ENCODE data around the gene RCC1.
"Not testable (repeated sequence)": the region's sequence is repeated elsewhere in the genome, so short reads cannot be mapped to it uniquely, and the experiment has no call there.

The RCC1 gene

DNA sequence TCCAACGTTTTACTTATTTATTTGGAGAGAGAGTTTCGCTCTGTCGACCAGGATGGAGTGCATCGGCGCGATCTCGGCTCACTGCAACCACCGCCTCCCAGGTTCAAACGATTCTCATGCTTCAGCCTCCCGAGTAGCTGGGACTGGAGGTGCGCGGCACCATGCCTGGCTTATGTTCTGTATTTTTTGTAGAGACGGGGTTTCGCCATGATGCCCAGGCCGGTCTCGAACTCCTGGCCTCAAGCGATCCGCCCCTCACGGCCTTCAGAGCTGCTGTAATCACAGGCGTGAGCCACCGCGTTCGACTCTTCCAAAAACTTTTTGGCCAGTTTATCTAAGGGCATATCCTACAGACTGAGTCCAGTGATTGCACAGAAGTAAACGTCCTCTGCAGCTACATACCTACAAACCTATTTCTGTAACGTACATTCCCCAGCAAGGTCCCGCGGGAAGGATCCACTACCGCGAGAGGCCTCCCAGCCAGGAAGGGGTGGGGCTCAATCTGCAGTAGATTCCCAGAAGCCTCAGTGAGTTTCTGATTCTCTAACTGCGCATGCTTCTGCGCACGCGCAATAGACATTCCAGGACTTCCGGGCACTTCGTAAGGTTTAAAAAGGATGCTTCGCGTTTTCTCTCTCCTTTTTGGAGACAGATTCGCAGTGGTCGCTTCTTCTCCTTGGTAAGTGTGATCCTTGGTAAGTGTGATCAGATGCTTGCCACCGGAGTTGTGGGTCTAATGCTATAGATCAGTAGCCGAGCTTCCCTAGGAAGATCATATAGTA lies at the start of gene RCC1:
TSS of gene RCC1 (plus strand) at position 638 of the 782 bp plus-strand sequence. CDS start 23,824 bp downstream, outside the sequence.
- peak; percentile 100 for DNase-seq (ENCODE audit: low spot score)

- DNase-seq (ENCODE audit: low spot score), result peak; percentile 85
Observed at GRCh38 chr1:28456078-28456477, 49.8 kb upstream of the RCC1 start.

DNA sequence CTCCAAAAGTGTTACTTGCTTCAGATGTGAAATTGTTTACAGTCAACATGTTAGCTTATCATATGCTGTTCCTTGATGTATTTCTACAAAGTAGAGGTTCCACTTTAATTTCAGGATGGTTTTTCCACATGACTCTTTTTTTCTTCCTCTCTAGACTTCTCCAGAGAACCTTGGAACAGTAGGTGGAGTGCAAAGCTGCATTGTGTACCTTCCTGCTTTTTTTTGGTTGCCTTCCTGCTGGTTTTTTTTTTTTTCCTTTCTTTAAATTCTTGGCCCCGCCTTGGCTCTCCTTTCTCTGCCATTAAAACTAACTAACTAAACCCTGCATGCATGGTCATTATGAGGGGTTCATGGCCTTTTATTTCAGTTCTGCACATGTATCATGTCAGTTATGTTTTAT lies 48.2 kb upstream of the RCC1 start:
- DNase-seq (ENCODE audit: low spot score), result no peak

- DNase-seq (ENCODE audit: low spot score), result no peak
Observed at GRCh38 chr1:28458237-28459228, 47.3 kb upstream of the RCC1 start.

DNA sequence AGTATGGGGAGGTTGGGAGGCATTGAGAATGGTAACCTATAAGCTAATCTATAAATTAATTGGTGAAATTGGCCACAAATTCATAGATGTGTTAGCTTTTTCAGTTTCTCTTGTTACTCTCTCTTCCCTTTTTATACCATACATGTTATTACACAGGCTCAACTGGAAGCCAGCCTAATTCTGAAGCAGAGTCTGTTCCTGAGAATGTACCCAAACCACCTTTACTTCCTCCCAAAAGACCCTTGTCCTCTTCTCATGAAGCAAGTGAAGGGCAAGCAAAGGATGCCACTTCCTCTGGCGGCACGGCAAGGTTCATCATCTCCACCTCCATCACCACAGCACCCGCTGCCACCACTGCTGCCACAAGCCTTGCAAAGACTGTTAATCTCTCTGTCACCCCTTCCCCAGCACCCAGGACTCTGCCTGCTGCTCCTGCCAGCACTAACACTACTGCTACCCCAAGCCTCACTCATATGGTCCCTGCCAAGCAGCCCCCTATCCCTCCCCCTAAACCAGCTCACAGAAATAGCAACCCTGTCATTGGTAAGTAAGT lies 39.5 kb upstream of the RCC1 start:
- DNase-seq (ENCODE audit: low spot score), result no peak

DNA sequence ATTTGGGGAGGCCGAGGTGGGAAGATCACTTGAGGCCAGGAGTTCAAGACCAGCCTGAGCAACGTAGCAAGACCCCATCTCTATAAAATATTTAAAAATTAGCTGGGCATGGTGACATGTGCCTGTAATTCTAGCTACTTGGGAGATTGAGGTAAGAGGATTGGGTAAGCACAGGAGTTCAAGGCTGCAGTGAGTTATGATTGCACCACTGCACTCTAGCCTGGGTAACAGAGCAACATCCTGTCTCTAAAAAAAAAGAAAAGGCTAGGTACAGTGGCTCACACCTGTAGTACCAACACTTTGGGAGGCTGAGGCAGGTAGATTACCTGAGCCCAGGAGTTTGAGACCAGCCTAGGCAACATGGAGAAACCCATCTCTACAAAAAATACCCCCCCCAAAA lies 35.7 kb upstream of the RCC1 start:
- no peak for DNase-seq (ENCODE audit: low spot score)

GRCh38 chr1:28479497-28479896 lies 26.3 kb upstream of the RCC1 start:
- not testable (repeated sequence) for DNase-seq (ENCODE audit: low spot score)

GRCh38 chr1:28480308-28480707 lies 25.5 kb upstream of the RCC1 start:
- no peak for DNase-seq (ENCODE audit: low spot score)

GRCh38 chr1:28482138-28482537 lies 23.7 kb upstream of the RCC1 start:
- DNase-seq (ENCODE audit: low spot score), result no peak

- DNase-seq (ENCODE audit: low spot score), result no peak
Observed at GRCh38 chr1:28482702-28483101, 23.1 kb upstream of the RCC1 start.

DNA sequence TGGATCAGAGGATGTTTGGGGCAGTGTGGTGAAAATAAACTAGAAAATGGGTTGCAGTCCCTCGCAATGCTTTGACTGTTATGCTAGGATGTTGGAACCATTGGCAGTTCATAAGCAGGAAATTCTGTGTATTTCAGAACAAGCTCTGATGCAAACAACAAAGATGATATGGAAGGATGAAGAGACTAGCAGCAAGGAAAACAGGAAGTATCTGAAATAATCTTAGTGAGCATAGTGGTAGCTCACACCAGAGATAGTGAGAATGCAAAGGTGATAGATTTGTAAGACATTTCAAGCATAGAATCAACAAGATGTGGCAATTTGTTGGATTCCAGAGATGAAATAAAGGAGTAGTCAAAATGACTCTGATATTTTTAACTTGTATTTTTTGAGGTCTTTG lies 11.1 kb upstream of the RCC1 start:
- DNase-seq (ENCODE audit: low spot score), result no peak

DNA sequence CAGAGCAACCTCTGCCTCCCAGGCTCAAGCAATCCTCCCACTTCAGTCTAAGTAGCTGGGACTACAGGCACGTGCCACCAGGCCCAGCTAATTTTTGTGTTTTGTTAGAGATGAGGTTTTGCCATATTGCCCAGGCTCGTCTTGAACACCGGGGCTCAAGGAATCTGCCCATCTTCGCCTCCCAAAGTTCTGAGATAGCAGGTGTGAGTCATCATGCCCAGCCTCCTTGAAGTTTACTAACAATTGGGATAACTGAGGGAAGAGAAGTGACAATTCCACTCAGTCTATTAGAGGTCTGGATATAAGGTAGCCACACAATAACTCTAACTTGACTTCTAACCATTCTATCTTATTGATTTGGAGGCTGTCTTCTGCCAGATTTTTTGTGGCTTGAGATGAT lies 6.3 kb upstream of the RCC1 start:
- no peak for DNase-seq (ENCODE audit: low spot score)

DNA sequence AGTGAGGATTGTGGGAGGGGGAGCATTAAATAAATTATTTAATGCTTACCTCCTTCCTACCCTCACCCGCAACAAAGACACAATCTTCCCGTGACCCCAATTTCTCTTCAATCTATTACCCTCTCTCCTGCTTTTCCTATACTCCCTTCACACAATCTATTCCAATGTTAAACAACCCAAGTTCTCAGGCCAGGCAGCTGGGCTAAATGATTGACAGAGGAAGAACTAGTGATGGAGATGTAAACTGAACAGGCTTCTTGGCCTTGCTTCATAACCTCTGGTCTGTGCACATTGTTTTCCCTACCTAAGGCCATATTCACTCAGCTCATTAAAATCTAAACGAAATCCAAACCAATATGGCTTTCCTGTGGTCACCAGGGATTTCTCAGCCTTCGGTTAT lies 3.9 kb upstream of the RCC1 start:
- no peak for DNase-seq (ENCODE audit: low spot score)

GRCh38 chr1:28503117-28503516 lies 2.7 kb upstream of the RCC1 start:
- DNase-seq (ENCODE audit: low spot score), result no peak

GRCh38 chr1:28506907-28507246 lies 1.0 kb downstream of the RCC1 start:
- DNase-seq (ENCODE audit: low spot score), result peak; percentile 14

DNA sequence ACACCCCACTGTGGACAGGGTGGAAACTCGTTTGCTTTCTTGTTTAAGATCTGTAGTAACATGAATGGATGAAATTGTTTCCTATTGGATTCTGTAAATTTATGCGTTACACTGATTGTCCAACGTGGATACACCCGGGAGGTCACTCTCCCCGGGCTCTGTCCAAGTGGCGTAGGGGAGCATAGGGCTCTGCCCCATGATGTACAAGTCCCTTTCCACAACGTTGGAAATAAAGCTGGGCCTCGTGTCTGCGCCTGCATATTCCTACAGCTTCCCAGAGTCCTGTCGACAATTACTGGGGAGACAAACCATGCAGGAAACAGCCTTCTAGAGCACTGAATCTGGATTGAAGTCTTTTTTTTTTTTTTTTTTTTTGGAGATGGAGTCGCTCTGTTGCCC lies 1.4 kb downstream of the RCC1 start:
- DNase-seq (ENCODE audit: low spot score), result peak; percentile 20

- DNase-seq (ENCODE audit: low spot score), result no peak
Observed at GRCh38 chr1:28507646-28508434, 2.0 kb downstream of the RCC1 start.

DNA sequence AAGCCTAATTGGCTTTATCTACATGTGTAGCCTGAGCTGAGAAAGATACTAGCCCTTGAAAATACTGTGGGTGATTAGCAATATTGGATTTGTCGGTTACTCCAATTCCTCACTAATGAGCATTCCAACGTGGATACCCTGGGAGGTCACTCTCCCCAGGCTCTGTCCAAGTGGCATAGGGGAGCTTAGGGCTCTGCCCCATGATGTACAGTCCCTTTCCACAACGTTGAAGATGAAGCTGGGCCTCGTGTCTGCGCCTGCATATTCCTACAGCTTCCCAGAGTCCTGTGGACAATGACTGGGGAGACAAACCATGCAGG lies 2.6 kb downstream of the RCC1 start:
- no peak for DNase-seq (ENCODE audit: low spot score)

DNA sequence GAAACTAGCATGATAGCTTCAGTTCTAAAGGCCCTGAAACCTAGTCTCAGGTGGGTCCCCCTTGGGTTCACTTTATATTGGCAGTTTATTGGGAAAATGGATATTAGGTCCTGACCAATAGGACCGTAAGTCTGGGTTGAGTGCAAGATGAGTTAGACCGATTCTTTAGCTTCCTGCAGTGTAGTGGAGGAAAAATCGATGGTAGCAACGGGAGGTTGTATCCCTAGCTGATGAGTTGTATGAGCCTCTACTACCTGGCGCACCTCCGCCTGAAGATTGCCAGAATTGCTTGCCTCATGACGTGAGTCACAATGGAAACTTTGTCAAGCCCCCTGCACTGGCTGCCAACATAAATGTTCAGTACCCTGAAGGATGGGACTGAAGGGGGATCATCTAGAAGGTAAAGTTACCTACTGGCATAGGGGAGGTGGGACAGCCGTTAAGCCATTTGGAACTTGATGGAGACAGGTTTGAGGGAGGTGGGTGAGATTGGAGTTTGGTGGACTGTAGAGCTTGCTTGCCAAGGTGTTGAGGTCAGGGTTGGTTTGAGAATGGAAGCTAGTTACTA lies 3.9 kb downstream of the RCC1 start:
- DNase-seq (ENCODE audit: low spot score), result peak; percentile 11

- DNase-seq (ENCODE audit: low spot score), result peak; percentile 48
Observed at GRCh38 chr1:28510273-28510969, 4.6 kb downstream of the RCC1 start.

DNA sequence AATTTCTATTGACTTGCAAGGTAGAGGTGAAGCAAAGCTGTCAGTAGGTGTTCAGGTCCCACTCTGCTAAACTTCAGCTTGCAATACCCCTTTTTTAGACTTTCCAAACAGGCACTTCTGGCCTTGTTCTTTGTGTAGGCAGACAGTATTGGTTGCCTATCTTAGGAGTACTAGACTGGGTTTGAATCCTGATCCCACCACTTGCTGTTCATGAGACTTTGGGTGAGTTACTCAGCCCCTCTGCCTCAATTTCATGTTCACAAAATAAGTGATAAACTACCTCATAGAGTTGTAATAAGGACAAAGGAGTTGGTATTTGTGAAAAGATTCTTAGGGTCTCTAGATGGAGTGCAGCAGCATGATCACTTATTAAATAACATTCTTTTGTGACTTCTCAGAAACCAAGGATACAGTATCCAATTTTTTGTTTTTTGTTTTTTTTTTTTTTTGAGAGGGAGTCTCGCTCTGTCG lies 5.2 kb downstream of the RCC1 start:
- DNase-seq (ENCODE audit: low spot score), result peak; percentile 35
